Measurements from ENCODE around the gene CFAP54. TPM values are rescaled to one million over a fixed set of nuclear protein-coding genes. Genes with fewer than 3 reads are reported as not detected.
"Not testable (repeated sequence)": the region's sequence is repeated elsewhere in the genome, so short reads cannot be mapped to it uniquely, and the experiment has no call there.

CFAP54 gene
- total RNA-seq, 1 donor = 0.21 TPM

DNA sequence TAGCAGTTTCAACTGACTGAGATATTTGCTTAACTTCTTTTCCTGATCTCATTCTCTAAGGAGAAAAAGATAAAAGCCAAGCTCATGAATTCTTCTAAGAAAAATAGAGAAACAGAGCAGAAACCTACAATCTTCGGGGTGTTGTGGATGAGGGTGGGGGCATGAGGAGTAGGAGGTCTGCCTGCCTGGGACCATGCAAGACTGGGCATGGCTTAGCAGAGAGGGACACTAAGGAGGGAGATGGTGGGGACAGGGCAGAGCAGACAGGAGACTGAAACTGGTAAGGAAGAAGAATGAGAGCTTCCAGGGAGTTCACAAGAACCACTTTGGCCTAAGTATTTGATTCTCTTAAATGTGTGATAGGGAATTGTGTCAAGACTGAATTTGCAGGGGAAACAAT lies 188.0 kb downstream of the CFAP54 start:
- Histone ChIP-seq H3K9me3 (ENCODE audit: low read depth, low read length) (no peaks in the 10 kb centered on the region), H3K27me3 (ENCODE audit: insufficient read depth, low read length) (no peaks in the 10 kb centered on the region)

DNA sequence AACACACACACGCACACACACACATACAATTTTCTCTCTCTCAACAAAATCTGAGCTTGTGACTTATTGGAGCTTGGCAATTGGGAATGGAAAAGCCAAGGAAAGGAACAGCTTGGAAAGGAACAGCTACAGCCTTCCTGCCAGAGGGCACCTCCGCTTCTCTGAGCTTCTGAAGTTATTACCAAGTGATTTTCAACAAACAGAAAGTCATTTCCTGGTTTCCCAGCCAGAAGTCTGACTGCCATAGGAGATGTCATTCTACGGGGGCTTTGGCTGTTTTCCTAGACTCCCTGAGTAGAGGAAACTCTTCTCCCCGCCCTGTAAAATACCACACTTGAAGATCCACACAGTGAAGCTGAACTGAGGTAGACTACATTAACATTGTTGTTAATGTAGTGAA lies 198.3 kb downstream of the CFAP54 start:
- Histone ChIP-seq H3K27me3 (ENCODE audit: insufficient read depth, low read length) (peaks cover 5% of the 10 kb centered on the region), H3K4me1 (ENCODE audit: insufficient read depth, low read length) (no peaks in the 10 kb centered on the region), H3K9me3 (ENCODE audit: low read depth, low read length) (no peaks in the 10 kb centered on the region), H3K4me3 (ENCODE audit: low read length) (no peak overlapping the region)

More for the DNA sequence above, 188.0 kb downstream of the CFAP54 start:
- H3K4me1 ChIP-seq (ENCODE audit: insufficient read depth, low read length) = no peaks in the 10 kb centered on the region
- H3K4me3 ChIP-seq (ENCODE audit: low read length) = no peak overlapping the region

DNA sequence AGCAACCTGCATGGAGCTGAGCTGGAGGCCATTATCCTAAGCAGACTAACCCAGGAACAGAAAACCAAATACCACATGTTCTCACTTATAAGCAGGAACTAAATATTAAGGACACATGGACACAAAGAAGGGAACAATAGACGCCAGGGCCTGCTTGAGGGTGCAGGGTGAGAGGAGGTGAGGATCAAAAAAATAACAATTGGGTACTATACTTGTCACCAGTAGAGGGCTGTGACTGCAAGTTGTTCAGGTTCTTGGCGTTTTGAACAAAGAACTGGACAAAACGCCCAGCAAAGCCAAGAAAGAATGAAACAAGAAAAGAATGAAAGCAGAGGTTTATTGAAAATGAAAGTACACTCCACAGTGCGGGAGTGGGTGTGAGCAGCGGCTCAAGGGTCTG lies 209.1 kb downstream of the CFAP54 start:
- peaks cover 6% of the 10 kb centered on the region for H3K27me3 ChIP-seq (ENCODE audit: insufficient read depth, low read length)
- H3K4me3 ChIP-seq (ENCODE audit: low read length) = no peak overlapping the region
- H3K9me3 ChIP-seq (ENCODE audit: low read depth, low read length) = no peaks in the 10 kb centered on the region
- no peaks in the 10 kb centered on the region for H3K4me1 ChIP-seq (ENCODE audit: insufficient read depth, low read length)

DNA sequence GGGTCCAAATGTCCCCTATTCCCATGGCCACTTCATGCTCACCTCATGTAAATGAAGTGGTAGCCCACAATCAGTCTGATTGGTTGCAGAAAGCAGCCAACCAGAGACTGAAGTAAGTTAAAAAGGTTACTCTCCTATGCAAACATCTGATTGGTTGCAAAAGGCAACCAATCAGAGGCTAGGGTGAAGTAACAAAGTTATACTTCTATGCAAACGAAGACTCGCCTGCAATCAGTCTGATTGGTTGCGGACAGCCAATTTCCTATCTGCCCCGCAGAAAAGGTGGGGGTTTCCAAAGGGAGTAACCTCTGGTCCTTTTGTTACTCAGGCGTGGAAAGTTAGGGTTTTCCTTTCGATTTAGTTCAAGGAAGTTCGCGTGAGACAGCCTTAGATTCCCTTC lies 209.6 kb downstream of the CFAP54 start:
- Histone ChIP-seq H3K4me3 (ENCODE audit: low read length) (no peak overlapping the region), H3K9me3 (ENCODE audit: low read depth, low read length) (no peaks in the 10 kb centered on the region), H3K27me3 (ENCODE audit: insufficient read depth, low read length) (peaks cover 6% of the 10 kb centered on the region), H3K4me1 (ENCODE audit: insufficient read depth, low read length) (no peaks in the 10 kb centered on the region)

DNA sequence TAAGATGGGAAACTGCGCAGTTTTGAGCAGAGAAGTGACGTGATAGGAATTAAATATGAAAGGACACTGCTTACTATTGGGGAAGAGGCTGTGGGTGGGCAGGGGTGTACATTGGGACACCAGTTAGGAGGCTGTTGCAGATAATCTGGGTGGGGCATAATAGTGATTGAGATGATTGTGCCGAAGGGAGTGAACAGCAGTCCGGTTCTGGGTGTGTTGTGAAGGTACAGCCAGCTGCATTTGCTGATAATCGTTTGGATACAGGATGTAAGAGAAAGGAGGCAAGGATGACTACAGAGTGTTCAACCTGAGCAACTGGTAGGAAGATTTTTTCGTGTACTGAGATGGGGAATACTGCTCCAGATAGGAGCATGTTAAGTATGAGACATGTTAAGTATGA lies 212.5 kb downstream of the CFAP54 start:
- peaks cover 6% of the 10 kb centered on the region for H3K27me3 ChIP-seq (ENCODE audit: insufficient read depth, low read length)
- H3K4me1 ChIP-seq (ENCODE audit: insufficient read depth, low read length) = no peaks in the 10 kb centered on the region
- no peak overlapping the region for H3K4me3 ChIP-seq (ENCODE audit: low read length)
- H3K9me3 ChIP-seq (ENCODE audit: low read depth, low read length) = no peaks in the 10 kb centered on the region

DNA sequence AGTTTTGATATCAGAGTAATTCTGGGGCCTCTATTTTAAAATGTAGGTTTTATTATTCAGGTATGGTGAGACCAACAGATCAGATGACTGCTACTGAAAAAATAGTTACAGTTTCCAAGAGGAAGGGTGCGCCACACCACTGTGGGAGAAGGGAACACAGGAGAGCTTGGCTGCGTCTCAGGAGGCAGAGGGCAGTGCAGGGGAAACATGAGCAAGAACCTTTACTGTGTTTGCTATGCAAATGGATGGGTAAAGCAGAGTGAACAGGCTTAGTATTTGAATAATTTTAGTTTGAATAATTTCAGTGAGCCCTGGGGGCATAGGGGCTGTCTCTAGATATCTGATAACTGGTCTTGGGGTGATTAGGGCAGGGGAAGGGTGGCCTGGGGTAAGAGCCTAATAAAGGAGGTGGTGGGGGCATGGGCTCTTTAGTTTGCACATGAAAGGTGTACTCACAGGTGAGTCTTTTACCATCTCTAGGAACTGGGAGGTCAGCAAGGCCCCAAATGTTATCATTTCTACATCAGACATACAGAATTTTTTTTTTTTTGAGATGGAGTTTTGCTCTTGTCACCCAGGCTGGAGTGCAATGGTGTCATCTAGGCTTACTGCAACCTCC lies 220.9 kb downstream of the CFAP54 start:
- Histone ChIP-seq H3K9me3 (ENCODE audit: low read depth, low read length) (no peaks in the 10 kb centered on the region), H3K4me1 (ENCODE audit: insufficient read depth, low read length) (no peaks in the 10 kb centered on the region), H3K27me3 (ENCODE audit: insufficient read depth, low read length) (no peaks in the 10 kb centered on the region), H3K4me3 (ENCODE audit: low read length) (no peak overlapping the region)

DNA sequence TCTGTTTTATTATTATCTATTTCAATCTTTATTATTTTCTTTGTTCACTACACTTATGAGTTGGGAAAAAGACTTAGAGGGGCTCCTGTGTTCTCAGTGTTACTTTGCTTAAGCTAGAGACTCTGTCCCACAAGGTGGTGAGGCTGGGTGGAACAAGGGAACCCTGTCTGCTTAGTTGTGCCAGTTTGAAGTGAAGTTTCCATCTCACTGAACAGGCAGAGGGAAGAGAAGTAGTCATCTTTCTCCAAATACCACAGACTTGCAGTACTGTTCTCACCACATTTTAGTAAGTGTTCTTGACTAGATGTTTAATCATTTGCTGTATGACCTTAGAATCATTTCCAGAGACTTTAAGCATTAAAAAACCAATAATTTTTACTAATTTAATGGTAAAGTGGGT lies 222.0 kb downstream of the CFAP54 start:
- H3K9me3 ChIP-seq (ENCODE audit: low read depth, low read length) = no peaks in the 10 kb centered on the region
- H3K4me3 ChIP-seq (ENCODE audit: low read length) = no peak overlapping the region
- no peaks in the 10 kb centered on the region for H3K4me1 ChIP-seq (ENCODE audit: insufficient read depth, low read length)
- no peaks in the 10 kb centered on the region for H3K27me3 ChIP-seq (ENCODE audit: insufficient read depth, low read length)

DNA sequence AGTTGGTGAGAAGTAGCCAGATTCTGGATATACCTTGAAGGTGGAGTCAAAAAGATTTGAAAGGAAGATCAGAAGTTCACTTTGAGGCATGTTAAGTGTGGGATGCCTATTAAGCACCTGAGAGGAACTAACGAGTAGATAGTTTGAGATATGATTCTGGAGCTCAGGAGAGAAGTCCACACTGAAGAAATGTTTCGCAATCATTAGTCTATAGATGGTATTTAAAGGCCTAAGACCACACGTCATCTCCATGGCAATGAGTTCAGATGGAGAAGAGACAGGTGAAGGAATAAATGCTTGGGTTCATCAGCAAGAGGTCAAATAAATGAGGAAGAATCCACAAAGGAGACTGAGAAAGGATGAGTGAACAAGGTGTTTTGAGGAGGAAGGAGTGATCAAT lies 224.8 kb downstream of the CFAP54 start:
- Histone ChIP-seq H3K27me3 (ENCODE audit: insufficient read depth, low read length) (no peaks in the 10 kb centered on the region), H3K4me1 (ENCODE audit: insufficient read depth, low read length) (no peaks in the 10 kb centered on the region), H3K9me3 (ENCODE audit: low read depth, low read length) (no peaks in the 10 kb centered on the region), H3K4me3 (ENCODE audit: low read length) (no peak overlapping the region)

DNA sequence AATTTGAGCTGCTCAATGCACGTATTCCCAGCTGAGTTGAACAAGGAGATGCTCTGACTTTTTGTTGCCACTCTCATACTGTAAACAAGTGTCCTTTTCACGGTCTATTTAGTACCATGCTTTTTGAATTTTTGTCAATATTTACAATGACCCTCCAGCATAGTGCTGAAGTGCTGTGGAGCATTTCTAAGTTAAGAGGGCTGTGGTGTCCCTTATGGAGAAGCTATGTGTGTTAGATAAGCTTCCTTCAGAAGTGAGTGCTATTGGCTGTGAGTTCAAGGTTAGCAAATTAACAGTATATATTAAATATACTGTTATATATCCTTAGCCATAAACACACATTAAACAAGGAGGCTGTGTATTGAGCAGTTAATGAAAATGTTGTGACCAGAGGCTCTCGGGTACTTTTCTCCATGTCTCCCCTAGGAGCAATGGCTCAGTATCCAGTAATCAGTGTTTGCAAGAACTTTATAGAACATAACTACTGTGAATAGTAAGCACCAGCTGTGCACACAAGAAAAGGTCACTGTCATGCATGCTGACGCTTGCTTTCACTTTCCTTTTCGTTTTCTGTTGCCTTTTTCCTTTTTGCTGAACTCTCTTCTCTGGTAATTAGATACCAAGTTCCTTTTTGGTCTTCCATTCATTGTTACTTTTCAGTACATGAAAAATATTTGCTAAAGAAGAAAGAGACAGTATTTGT lies 230.4 kb downstream of the CFAP54 start:
- peak overlapping the region; percentile 36 for H3K4me3 ChIP-seq (ENCODE audit: low read length)
- no peaks in the 10 kb centered on the region for H3K9me3 ChIP-seq (ENCODE audit: low read depth, low read length)
- H3K4me1 ChIP-seq (ENCODE audit: insufficient read depth, low read length) = peaks cover 5% of the 10 kb centered on the region
- no peaks in the 10 kb centered on the region for H3K27me3 ChIP-seq (ENCODE audit: insufficient read depth, low read length)

DNA sequence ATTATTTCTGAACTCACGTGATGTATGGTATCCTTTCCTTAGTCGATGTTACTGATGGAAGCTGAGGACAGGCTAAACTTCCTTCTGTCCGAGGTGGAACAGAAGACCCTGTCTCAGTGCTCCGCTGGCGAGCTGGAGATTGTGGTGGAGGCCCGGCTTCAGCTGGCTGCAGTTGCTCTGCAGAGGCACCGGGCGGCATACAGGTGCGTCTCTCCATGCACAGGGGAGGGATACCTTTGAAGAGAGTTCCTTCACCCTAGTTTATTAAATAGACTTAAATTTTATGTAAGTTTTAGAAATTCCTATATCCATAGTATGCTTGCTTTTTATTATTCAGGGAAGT lies 231.0 kb downstream of the CFAP54 start:
- peak overlapping the region; percentile 36 for H3K4me3 ChIP-seq (ENCODE audit: low read length)
- H3K4me1 ChIP-seq (ENCODE audit: insufficient read depth, low read length) = peaks cover 5% of the 10 kb centered on the region
- H3K9me3 ChIP-seq (ENCODE audit: low read depth, low read length) = no peaks in the 10 kb centered on the region
- no peaks in the 10 kb centered on the region for H3K27me3 ChIP-seq (ENCODE audit: insufficient read depth, low read length)

DNA sequence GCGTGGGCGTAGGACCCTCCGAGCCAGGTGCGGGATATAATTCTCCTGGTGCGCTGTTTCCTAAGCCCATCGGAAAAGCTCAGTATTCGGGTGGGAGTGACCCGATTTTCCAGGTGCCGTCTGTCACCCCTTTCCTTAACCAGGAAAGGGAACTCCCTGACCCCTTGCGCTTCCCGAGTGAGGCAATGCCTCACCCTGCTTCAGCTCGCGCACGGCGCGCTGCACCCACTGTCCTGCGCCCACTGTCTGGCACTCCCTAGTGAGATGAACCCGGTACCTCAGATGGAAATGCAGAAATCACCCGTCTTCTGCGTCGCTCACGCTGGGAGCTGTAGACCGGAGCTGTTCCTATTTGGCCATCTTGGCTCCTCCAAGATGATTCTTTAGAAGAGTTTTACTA lies 240.1 kb downstream of the CFAP54 start:
- not testable (repeated sequence) for H3K9me3 ChIP-seq (ENCODE audit: low read depth, low read length); H3K4me3 ChIP-seq (ENCODE audit: low read length); H3K4me1 ChIP-seq (ENCODE audit: insufficient read depth, low read length); H3K27me3 ChIP-seq (ENCODE audit: insufficient read depth, low read length)

DNA sequence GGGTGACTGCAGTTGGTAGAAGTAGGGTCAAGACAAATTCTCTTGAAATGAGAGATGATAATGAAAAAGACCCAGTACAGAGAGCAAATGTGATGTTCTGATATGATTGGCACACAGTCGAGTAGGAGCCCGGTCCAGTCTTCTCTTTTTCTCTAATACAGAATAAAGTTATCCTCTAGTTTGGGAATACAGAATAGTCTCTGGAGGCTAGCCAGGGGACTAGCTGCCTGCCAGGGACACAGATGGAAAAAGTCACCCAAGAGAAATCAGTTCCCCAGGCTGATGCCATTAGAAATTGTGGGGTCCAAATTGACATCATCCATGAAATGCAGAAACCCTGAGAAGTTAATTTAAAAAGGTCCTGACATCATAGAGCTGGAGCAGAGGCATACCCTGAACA lies 240.5 kb downstream of the CFAP54 start:
- Histone ChIP-seq H3K4me3 (ENCODE audit: low read length) (no peak overlapping the region), H3K27me3 (ENCODE audit: insufficient read depth, low read length) (no peaks in the 10 kb centered on the region)

DNA sequence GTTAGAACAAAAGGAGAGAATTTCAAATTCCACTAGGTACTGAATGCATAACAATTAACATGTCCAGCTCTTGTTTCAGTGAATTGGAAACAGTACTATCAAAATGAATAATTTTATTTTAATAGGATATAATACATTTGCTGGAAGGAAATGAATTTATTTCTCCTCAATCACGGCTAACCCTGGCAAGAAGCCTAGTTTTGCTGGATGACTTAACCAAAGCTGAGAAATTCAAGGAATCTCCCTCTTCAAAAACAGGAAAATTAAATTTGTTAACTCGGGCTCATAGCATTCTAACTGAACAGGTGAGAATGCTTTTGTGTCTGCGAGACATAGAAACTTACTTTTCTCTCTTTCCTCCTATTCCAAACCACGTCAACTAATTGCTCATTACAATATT lies 254.2 kb downstream of the CFAP54 start:
- H3K4me3 ChIP-seq (ENCODE audit: low read length) = no peak overlapping the region
- no peaks in the 10 kb centered on the region for H3K4me1 ChIP-seq (ENCODE audit: insufficient read depth, low read length)
- H3K9me3 ChIP-seq (ENCODE audit: low read depth, low read length) = no peaks in the 10 kb centered on the region
- H3K27me3 ChIP-seq (ENCODE audit: insufficient read depth, low read length) = no peaks in the 10 kb centered on the region

More for the DNA sequence above, 240.5 kb downstream of the CFAP54 start:
- no peaks in the 10 kb centered on the region for H3K4me1 ChIP-seq (ENCODE audit: insufficient read depth, low read length)
- H3K9me3 ChIP-seq (ENCODE audit: low read depth, low read length) = no peaks in the 10 kb centered on the region

DNA sequence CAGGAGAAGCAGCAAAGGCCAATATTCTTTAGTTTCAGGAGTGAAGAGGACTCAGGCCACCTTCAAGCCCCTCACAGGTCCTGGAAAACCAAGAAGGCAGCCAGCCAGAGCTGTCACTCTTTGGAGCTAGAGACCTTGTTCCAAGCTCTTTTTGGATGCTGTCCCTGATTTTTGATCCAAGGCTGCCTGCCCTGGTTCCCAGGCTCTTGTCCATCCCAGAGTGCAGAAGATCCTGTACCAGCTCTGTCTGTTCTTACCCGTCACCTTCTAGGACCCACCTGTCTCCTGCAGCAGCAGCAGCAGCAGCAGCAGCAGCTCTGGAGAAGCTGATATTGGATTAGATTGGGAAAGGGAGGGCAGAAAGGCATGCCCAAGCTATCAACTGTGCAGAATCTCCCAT lies 260.6 kb downstream of the CFAP54 start:
- H3K9me3 ChIP-seq (ENCODE audit: low read depth, low read length) = no peaks in the 10 kb centered on the region
- no peaks in the 10 kb centered on the region for H3K4me1 ChIP-seq (ENCODE audit: insufficient read depth, low read length)
- no peaks in the 10 kb centered on the region for H3K27me3 ChIP-seq (ENCODE audit: insufficient read depth, low read length)
- no peak overlapping the region for H3K4me3 ChIP-seq (ENCODE audit: low read length)

DNA sequence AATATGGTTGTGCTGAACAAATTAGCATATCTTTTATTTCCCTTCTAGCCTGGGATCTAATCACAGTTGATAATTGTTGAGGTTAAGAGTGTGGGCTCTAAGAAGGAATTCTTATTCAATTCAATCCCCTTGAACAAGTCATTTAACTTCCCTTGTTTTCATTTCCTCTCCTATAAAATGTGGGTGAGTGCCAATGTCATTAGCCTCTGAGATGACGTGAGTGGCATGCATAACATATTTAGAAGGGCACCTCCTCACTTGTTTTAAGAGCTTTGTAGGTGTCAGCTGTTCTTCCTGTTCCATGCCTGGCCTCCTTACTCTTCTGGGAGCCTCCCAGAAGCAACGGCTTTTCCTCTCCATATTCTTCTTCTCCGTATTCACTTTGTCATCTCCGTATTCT lies 262.2 kb downstream of the CFAP54 start:
- Histone ChIP-seq H3K4me3 (ENCODE audit: low read length) (no peak overlapping the region), H3K27me3 (ENCODE audit: insufficient read depth, low read length) (no peaks in the 10 kb centered on the region), H3K9me3 (ENCODE audit: low read depth, low read length) (no peaks in the 10 kb centered on the region), H3K4me1 (ENCODE audit: insufficient read depth, low read length) (no peaks in the 10 kb centered on the region)

DNA sequence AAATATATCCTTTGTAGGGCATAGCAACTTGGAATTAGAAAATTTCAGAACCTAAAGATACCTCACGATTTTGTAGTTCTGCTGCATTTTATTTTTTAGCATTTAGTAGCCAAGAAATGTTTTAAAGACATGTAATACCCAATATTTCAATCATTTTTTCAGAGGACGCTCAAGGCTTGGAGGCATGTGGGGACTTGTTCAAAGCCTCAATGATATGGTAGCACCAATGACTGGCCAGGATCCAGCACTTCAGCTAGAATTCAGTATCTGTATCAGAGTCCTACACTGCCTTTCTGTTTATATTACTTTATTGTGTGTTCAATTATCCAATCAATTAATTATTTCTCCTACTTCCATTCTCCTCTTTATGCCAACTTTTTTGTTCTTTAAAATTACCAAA lies 262.8 kb downstream of the CFAP54 start:
- Histone ChIP-seq H3K27me3 (ENCODE audit: insufficient read depth, low read length) (no peaks in the 10 kb centered on the region), H3K9me3 (ENCODE audit: low read depth, low read length) (no peaks in the 10 kb centered on the region), H3K4me3 (ENCODE audit: low read length) (no peak overlapping the region), H3K4me1 (ENCODE audit: insufficient read depth, low read length) (no peaks in the 10 kb centered on the region)

Measured in mononuclear cell (primary cell).